Uterus (tissue), 2 donors: ENCODE measurements around the gene SACM1L.

Experiments
- CTCF ChIP-seq, 4 experiments: fragments of 200-600 bp in 2 of 4; fragments of 450-650 bp in 2 of 4; sonication (generic) in 2 of 4; IDR thresholded peaks; one replicate each; pipeline ENCODE4 v1.5.1; 2016 to 2019; ENCODE audit warnings: antibody characterized with exemption in 4 of 4, mild to moderate bottlenecking in 2 of 4, moderate library complexity in 1 of 4
- POLR2A ChIP-seq, 2 donors: fragments of 450-650 bp; IDR thresholded peaks; one replicate each; pipeline ENCODE4 v1.6.1; 2016; ENCODE audit warnings: antibody characterized with exemption in 2 of 2, mild to moderate bottlenecking in 1 of 2, moderate library complexity in 1 of 2

DNA sequence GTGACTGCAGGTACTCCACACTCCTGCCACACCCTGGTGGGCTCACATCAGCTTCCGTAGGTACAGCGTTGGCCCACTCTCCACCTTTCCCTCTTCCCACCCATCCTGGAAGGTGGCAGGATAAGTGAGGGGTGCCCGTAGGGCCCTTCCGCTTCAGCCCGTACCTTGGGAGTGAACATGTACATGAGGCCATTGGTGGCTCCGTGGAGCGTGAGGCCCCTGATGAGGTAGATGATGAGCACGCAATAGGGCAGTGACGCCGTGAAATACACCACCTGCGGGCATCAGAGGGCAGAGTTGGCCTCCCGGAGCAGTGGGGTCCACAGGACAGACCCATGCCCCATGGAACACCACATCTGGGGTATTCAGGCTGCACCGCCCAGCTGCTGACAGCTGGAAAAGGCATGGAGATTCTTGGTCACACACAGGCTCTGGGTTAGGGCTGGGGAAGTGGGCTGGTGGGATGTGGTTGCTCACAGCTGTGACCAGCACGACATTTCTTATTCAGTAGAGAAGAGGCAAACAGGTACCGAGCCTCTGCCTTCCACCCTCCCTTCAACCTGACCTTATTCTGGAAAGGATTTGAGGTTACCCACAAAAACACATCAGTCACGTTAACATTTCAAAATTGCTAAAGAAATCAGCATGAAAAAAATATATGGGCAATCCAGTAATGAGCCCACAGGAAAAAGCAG, 83.3 kb downstream of the SACM1L start:
- TF ChIP-seq CTCF (IDR thresholded peaks at IDR 0.05) = no peak
- TF ChIP-seq POLR2A (IDR thresholded peaks at IDR 0.05) = no peak
